HG03469 (cell line): ENCODE measurements around the gene TMEM14A.

Experiments
- ATAC-seq: cut with Tn5 transposase; IDR thresholded peaks from one replicate; pipeline ENCODE4 v1.9.1; 2021; ENCODE audit warnings: mild to moderate bottlenecking, moderate library complexity, moderate number of reproducible peaks; ENCODE audit not compliant: unreplicated experiment

The TMEM14A gene, protein sequence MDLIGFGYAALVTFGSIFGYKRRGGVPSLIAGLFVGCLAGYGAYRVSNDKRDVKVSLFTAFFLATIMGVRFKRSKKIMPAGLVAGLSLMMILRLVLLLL

DNA sequence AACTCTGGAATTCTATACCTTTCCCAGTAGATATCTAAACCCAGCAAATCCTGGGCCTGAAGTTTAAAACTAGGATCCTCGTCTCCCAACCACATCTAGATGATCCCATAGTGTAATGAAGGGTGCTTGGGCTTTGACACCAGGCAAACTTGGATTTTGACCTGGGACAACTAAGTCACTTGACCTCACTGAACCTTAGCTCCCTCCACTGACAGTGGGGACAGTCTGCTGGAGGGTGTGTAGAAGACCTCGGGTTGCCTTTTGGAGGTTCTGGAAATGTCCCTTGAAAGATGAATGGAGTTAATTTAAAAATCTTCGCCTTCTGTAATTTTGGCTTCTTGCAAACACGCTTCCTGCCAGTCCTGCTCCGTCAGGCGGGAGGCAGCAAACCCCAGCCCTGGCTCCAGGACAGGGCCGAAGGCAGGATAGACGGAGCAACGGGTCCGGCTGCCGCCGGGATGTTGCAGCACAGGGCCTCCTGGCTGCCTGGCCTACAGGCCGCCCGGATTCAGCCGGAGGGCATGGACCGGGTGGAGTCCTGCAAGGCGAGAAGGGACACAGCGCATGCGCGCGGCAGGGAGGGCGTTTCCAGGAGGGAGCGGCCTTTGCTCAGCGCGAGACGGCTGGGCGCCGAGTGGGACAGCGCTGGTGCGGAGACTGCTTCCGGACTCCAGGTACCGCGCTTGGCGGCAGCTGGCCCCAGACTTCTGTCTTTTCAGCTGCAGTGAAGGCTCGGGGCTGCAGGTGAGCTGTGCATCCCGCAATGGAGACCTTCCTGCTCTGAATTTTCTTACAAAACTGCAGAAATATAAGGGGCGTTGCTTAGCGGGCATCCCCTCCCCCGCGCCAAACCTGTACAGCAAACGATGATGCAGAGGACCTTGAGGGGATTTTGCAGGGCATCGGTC, at the start of gene TMEM14A:
TMEM14A (plus strand) TSS at position 612 of the 908 bp plus-strand sequence. CDS start 5,990 bp downstream, outside the sequence.
- peak; percentile 91 for ATAC-seq

DNA sequence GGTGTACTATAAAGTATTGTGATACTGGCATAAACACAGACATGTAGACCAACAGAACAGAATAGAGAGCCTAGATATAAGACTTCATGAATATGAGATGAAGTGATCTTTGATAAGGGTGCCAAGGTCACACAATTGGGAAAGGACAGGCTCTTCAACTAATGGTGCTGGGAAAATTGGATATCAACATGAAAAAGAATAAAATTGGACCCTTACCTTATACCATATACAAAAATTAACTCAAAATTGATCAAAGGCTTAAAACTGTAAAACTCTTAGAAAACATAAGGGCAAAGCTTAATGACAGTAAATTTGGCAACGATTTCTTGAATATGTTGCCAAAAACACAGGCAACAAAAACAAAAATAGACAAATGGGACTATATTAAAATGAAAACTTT, 49.3 kb upstream of the TMEM14A start:
- ATAC-seq: no peak

DNA sequence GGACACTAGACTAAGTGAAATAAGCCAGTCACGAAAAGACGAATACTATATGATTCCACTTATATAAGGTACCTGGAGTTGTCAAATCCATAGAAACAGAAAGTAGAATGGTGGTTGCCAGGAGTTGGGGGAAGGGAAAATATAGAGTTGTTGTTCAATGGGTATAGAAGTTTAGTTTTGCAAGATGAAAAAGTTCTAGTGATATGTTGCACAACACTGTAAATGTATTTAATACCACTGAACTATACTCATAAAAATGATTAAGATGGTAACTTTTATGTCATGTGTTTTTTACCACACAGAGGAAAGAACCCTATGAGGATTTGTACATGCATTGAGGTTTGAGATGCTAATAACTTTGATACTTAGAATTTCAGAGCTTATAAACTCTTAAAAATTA, 48.1 kb upstream of the TMEM14A start:
- ATAC-seq: no peak

DNA sequence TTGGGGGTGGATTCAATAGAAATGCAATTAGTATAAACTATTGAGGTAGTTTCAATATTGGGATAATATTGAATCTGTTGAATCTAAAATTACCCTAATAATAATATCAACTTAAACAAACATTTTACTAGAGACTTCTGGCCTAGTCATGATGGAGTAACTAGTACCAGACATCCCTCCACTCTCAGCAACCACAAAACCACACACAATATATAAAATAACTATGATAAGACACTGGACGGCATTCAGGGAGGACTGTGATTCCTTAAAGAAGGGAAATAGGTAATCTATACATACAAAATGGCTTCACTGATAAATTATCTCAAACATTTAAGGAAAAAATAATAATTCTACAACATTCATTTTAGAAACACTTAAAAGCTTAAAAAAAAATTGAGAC, 38.9 kb upstream of the TMEM14A start:
- no peak for ATAC-seq

DNA sequence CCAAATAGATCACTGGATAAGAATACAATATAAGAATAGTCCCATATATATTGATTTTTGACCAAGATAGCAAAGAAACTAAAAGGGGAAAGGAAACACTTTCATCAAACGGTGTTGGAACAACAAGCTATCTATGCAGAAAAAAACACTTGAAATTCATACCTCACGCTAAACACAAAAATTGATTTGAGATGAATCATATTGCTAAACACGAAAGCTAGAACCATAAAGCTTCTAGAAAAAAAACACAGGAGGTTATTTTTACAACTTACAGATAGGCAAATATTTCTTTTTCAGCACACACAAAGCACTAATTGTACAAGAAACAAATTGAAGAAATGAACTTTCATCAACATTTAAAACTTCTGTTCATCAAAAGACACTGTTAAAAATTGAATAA, 36.7 kb upstream of the TMEM14A start:
- ATAC-seq: no peak

DNA sequence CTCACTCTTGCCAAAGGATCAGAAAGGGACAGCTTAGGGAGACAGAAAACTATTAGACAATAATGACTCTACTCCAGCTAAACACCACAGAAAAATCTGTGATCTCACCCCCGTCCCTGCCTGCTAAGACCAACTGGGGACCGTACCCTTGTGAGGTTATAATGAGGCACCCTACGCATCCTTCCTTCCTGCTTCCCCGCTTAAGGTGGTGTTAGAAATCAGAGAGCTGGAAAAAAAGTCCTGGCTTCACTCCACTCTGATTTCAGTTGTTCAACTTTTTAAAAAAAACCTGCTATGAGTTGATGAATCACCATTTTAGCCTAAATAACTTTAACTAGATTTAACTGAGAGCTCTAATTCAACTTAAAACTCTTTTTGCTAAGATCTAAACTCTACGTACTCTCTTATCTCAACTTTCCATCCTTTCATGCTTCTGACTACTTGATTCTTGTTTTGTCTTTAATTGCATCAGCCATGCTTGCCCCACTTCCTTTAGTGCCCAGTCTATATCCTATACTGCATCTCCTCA, 35.8 kb upstream of the TMEM14A start:
- no peak for ATAC-seq

DNA sequence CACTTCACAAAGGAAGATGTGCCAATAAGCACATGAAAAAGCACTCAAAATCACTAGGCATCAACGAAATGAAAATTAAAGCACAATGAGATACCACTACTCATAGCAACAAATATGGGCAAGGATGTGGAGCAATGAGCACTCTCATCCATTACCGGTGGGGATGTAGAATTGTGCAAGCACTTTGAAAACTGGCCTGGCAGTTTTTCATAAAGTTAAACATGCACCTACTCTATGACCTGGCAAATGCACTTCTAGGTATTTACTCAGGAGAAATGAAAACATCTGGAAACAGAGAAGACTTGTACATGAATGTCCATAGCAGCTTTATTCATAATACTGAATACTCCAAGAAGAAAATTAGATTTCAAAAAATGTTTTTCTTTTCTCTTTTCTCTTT, 34.1 kb upstream of the TMEM14A start:
- no peak for ATAC-seq

DNA sequence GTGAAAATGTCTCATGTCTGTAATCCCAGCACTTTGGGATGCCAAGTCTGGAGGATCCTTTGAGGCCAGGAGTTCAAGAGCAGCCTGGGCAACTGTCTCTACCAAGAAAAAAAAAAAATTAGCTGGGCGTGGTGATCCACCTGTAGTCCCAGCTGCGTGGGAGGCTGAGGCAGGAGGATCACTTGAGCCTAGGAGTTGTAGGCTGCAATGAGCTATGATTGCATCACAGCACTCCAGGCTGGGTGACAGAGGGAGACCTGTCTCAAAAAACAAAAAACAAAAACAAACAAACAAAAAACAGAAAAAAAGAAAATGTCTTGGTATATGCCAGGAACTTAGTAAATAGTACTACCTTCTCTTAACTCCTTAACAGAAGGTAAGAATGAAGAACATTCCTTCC, 31.4 kb upstream of the TMEM14A start:
- ATAC-seq: no peak

DNA sequence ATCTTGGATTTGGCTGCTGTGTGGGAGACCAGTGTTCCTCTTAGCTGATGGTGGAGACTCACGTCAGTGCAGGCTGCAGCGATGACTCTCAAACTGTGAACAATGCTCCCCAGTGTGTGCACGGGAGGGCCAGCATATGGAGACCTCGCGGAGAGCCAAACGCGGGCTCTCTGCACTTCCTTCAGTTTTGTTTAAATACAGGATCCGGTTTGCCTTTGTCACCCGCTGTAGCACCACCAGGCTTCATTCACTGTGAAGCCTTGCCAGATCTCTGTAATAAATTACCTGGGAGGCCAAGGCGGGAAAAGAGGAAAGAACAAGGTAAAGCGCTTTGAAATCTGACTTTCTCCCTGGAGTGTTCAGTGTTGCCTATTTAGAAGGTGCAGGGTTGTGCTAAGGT, 30.7 kb upstream of the TMEM14A start:
- ATAC-seq: no peak

DNA sequence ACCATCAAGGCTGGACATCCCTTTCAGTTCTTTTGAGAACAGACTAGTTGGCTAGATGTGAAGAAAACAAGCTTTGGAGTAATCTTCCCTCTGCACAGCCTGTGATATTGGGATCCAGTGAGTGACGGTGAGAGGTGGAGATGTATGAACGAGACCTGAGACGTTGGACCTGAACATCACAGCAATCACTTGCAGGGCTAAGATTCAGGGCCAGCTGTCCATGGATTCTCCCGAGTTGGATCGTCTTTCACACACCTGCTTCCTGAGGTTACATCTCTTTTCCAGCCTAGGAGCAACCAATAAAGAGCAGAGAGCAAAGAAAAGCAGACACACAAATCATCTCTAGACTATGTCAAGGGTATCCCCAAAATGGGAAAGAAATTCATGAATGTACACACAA, 30.0 kb upstream of the TMEM14A start:
- no peak for ATAC-seq

DNA sequence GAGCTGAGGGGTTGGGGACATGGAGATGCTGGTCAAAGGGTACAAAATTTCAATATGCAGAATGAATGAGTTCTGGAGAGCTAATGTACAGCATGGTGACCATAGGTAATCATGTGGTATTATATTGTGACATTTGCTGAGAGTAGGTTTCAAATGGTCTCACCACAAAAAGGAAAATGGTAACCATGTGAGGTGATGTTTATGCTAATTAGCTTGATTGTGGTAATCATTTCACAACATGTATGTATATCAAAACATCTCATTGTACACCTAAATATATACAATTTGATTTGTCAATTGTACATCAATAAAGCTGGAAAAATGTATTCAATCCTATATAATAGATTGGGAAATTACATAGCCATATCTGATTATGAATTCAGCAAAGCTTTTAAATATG, 29.5 kb upstream of the TMEM14A start:
- ATAC-seq: no peak

DNA sequence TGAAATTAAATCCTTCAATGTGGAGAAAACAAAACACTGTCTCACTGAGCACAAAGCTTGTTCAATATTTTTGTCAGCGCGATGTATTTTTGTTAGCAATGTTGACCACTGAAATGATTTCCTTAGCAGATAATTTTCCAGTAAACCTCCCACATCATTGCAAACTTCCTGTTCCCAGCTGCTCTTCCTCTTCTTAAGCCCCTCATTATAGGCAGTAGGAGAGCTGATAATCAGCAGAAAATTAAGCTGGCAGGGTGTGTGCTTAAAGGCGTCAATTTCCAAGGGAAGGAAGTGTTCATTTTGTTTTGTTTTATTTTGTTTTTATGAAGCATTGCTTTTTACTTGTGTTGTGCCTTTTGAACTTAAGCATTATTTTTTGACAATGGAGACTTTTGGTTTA, 29.1 kb upstream of the TMEM14A start:
- no peak for ATAC-seq

DNA sequence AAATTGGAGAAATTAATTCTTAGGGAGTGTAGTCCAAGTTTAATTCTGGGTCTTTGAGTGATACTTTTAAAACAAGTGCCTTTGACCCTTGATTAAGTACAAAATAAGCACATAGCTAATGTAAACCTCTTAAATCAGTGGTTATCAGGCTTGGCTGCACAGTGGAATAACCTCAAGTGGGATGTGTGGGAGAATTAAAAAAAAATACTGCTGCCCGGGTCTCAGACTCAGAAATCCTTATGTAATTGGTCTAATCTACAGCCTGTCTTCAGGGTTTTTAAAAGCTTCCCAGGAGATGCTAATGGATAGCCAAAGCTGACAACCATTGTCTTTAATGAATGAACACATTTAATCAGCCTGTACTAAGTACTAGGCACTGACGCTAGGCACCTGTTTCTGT, 28.5 kb upstream of the TMEM14A start:
- no peak for ATAC-seq

DNA sequence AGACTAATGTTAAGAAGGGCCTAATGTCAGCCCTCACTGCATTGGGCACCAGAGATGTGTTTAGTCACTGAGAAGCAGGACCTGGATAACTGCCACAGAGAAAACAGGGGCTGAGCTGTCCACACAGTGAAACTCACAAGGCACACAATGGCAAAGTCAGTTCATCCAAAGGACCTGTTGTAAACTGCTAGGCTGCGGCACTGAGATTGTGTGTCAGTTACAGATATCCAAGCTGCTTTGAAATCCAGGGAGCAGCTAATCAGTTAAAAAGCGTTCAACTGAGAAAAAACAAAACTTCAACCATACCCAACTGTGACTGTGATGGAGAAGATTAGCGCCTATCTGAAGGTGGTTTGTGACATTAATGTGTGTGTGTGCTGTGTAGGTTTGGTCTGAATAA, 27.8 kb upstream of the TMEM14A start:
- no peak for ATAC-seq

DNA sequence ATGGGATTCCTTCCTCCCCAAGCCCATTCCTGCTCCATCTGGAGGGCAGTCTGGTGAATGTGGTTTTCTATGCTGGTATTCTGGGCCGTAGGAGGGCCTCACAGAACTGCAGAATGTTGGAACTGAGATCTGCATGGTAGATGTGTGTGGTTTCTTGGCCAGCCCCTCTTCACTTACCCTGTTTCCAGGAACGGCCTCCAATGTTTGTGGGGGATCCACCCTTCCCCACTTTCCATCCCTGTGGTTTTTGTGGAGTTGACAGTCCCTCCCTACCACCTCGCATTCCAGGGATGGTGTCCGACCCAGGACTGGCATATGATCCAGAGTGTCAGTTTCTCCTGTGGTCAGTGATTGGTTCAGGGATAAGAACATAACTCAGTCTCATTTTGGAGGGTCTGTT, 26.7 kb upstream of the TMEM14A start:
- ATAC-seq: no peak

DNA sequence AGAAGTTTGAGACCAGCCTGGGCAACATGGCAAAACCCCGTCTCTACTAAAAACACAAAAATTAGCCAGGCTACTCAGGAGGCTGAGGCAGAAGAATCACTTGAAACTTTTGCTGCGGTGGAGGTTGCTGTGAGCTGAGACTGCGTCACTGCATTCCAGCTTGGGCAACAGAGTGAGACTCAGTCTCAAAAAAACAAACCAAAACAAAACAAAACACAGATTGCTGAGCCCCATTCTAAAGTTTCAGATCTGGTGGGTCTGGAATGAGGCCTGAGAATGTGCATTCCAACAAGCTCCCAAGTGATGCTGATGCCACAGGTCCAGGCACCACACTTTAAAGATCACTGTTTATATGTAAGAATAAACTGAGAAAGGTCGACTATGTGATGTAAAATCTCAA, 24.9 kb upstream of the TMEM14A start:
- no peak for ATAC-seq

DNA sequence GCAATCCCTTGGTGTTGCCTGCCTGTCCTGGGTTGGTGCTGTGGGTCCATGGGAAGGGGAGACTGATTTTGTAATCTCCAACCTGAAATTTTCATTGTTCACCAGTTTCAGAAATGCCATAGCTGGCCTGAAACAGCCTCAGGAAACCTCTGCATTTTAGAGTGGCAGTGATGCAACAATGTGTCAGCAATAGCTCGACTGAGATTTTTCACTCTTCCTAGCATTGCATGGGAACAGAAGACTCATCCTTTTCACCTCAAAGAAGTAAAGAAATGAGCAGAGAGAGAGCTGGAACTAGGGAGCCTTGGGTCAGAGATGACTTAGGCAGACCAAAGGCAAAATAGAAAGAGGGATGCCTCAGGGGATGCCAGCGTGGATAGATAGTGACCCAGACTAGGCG, 23.7 kb upstream of the TMEM14A start:
- no peak for ATAC-seq

DNA sequence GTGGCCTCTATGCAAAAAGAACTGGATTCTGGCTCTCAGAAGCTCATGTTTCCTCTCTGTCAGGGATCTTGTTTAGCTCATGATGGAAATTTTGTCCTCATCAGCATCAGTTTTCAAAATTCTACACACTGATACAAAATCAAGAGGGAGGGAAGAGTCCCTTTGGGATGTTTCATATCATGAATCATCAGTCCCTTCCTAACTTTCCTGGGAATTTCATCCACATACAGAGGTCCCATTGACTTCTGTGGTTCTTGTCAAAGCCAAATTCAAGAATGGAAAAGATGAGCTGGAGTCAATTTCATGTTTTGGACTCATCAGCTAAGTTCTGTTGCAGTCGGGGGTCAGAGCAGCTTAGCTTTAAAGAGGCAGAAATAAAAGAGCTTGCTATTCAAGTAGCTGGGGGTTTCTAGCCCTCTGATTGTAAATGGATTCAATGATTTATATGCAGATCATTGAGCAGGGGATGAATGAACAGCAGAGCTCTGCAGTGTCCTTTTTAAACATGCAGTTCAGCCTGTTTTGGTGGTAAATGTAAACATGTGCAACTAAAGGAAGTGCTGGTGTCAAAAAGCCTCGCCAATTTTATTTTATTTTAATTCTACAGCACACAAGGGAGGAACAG, 21.3 kb upstream of the TMEM14A start:
- no peak for ATAC-seq

DNA sequence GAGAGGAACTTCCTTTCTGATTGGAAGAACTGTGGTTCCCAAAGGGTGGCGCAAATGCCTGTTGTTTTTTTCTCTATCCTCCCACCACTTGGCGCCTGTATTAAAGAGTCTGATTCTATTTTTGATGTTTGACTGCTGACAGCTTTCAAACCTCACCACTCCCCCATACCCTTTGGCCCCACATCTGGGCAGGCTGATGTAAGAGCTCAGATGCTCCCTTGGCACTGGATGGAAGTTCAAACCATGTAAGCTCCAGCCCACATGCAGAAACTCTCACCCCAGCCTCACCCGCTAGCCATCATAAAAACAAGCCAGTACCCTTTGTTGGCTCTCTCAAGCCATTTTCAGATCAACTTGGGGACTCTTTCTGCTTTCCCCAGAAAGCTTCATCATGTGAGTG, 20.0 kb upstream of the TMEM14A start:
- no peak for ATAC-seq

DNA sequence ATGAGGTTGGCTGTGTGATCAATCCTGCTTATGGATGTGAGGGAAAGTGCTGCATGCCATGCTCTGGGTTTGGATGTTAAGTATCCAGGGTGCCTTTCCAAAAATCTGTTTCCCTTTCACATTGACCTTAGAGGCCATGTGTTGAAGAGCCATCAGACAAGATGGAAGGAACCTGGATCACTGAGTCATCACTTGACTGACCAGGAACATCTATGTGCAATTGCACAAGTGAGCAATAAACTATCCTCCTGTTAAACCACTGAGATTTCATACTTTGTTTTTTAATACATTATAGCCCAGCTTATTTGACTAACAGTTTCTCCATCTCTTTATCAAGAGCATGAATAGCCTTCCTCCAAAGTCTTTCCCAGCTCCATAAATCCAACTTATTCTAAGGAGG, 17.8 kb upstream of the TMEM14A start:
- no peak for ATAC-seq

DNA sequence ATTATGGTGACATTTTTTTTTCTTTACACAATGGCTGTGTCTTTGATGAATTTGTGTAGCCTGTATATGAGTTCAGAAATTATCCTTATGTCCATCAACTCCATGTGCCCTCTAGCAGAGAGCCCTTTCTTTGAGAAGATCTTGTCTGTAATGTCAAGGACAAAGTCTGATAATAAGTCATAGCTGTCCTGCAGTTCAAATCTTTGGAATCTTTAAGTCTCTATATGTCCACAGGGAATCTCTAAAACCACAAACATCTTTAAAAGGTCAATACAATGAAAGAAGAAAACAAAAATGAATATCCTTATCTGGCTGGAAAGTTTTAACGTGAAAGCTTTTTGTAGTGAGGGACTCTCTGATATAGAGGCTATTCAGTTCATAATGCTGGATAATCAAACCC, 16.9 kb upstream of the TMEM14A start:
- ATAC-seq: no peak

DNA sequence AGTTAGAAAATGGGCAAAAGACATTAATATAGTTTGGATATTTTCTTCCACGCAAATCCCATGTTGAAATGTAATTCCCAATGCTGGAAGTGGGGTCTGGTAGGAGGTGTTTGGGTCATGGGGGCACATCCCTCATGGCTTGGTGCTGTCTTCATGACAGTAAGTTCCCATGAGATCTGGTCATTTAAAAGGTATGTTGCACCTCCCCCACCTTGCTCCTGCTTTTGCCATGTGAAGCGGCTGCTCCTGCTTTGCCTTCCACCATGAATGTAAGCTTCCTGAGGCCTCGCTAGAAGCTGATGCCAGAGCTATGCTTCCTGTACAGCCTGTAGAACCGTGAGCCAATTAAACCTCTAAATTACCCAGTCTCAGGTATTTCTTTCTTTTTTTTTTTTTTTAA, 16.3 kb upstream of the TMEM14A start:
- ATAC-seq: no peak
